Stimulated activated CD8-positive, alpha-beta memory T cell treated with anti-CD3 and anti-CD28 coated beads, Interleukin-12 subunit alpha, Interleukin-12 subunit beta, amount 100 ng/mL, for 4 hours (primary cell): ENCODE measurements around the gene DSG3.

ENCODE experiments used
- DNase-seq: peaks from one replicate; pipeline ENCODE4 v3.0.0-alpha.2; 2020; ENCODE audit warnings: low read depth

Gene DSG3

GRCh38 chr18:31447530-31448191 lies at the start of gene DSG3:
DSG3 (plus strand) TSS chr18:31447741; CDS start chr18:31447878, 137 bp downstream.
- DNase-seq: no peak

GRCh38 chr18:31398191-31398590 lies 49.4 kb upstream of the DSG3 start:
- no peak for DNase-seq

GRCh38 chr18:31399306-31400032 lies 48.1 kb upstream of the DSG3 start:
- no peak for DNase-seq

- no peak for DNase-seq
These were observed 46.1 kb upstream of the DSG3 start for GRCh38 chr18:31401156-31402025.

- DNase-seq: no peak
These were observed 45.5 kb upstream of the DSG3 start for GRCh38 chr18:31402026-31402373.

GRCh38 chr18:31403409-31403808 lies 44.1 kb upstream of the DSG3 start:
- DNase-seq: no peak

GRCh38 chr18:31407649-31408048 lies 39.9 kb upstream of the DSG3 start:
- DNase-seq: no peak

GRCh38 chr18:31409276-31409675 lies 38.3 kb upstream of the DSG3 start:
- no peak for DNase-seq

GRCh38 chr18:31410716-31411483 lies 36.6 kb upstream of the DSG3 start:
- DNase-seq: no peak

- no peak for DNase-seq
These were observed 34.4 kb upstream of the DSG3 start for GRCh38 chr18:31413137-31413536.

- DNase-seq: no peak
These were observed 29.7 kb upstream of the DSG3 start for GRCh38 chr18:31417850-31418249.

GRCh38 chr18:31419457-31419932 lies 28.0 kb upstream of the DSG3 start:
- no peak for DNase-seq

- no peak for DNase-seq
These were observed 27.5 kb upstream of the DSG3 start for GRCh38 chr18:31420032-31420431.

GRCh38 chr18:31420524-31420923 lies 27.0 kb upstream of the DSG3 start:
- DNase-seq: no peak

- DNase-seq: no peak
These were observed 23.1 kb upstream of the DSG3 start for GRCh38 chr18:31424383-31424988.

GRCh38 chr18:31426021-31426420 lies 21.5 kb upstream of the DSG3 start:
- no peak for DNase-seq

GRCh38 chr18:31426871-31427406 lies 20.6 kb upstream of the DSG3 start:
- no peak for DNase-seq

- DNase-seq: no peak
These were observed 19.3 kb upstream of the DSG3 start for GRCh38 chr18:31428211-31428610.

GRCh38 chr18:31429623-31430022 lies 17.9 kb upstream of the DSG3 start:
- no peak for DNase-seq

- DNase-seq: no peak
These were observed 17.5 kb upstream of the DSG3 start for GRCh38 chr18:31430072-31430471.

- DNase-seq: no peak
These were observed 17.0 kb upstream of the DSG3 start for GRCh38 chr18:31430554-31430953.
